Fibroblast of mammary gland (primary cell): ENCODE measurements around the gene ASTN2.

ENCODE experiments used
- DNase-seq: peaks from one replicate; pipeline ENCODE4 v3.0.0-alpha.2; 2010; ENCODE audit warnings: low read depth
- H3K4me3 ChIP-seq: 2 replicates; pipeline ENCODE4 v1.5.1; 2011; ENCODE audit warnings: low read depth, mild to moderate bottlenecking, low read length, moderate library complexity; ENCODE audit not compliant: control insufficient read depth
- TF ChIP-seq, protein P1 (sequence below): conservative IDR thresholded peaks from 2 replicates; pipeline ENCODE4 v1.5.1; 2011; ENCODE audit warnings: low read depth, low read length, inconsistent platforms; ENCODE audit not compliant: control insufficient read depth, insufficient read depth

The ASTN2 gene

DNA sequence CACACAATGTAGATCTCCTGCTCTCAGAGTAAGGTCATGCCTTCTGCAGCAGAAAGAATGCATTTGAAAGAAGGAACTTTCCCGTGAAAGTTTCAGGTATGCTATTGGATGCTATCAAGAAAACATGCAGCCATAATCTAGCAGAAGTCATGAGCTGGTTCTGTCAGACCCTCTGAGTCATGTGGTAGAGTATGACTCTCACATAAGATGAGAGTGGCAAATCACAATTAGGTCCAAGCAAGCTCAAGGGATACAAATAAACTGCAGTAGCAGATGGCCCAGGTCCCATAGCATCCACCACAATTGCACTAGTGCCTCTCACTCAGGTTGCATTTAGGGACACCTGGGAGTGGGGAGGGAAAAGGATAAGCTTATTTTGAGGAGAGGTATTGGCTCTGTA is 292.8 kb downstream of the ASTN2 start:
- no peak overlapping the region for H3K4me3 ChIP-seq
- DNase-seq = no peak
- TF ChIP-seq, protein P1, sequence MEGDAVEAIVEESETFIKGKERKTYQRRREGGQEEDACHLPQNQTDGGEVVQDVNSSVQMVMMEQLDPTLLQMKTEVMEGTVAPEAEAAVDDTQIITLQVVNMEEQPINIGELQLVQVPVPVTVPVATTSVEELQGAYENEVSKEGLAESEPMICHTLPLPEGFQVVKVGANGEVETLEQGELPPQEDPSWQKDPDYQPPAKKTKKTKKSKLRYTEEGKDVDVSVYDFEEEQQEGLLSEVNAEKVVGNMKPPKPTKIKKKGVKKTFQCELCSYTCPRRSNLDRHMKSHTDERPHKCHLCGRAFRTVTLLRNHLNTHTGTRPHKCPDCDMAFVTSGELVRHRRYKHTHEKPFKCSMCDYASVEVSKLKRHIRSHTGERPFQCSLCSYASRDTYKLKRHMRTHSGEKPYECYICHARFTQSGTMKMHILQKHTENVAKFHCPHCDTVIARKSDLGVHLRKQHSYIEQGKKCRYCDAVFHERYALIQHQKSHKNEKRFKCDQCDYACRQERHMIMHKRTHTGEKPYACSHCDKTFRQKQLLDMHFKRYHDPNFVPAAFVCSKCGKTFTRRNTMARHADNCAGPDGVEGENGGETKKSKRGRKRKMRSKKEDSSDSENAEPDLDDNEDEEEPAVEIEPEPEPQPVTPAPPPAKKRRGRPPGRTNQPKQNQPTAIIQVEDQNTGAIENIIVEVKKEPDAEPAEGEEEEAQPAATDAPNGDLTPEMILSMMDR = no peak

DNA sequence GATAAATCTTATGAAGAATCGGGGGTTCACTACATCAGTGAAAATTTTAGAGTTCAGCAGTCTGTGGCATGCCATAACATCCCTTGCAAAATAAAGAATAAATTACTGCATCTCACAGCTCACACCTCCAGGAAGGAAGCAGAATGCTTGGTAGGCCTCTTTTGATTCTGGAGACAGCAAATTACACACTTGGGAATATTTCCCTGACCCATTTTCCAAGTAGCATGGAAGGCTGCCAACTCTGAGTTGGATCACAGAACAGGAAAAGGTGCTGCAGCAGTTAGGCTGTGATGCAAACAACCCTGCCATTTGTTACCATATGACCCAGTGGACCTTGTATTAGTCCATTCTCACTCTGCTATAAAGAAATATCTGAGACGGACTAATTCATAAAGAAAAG is 293.5 kb downstream of the ASTN2 start:
- TF ChIP-seq, protein P1 = no peak
- no peak for DNase-seq
- H3K4me3 ChIP-seq = no peak overlapping the region

DNA sequence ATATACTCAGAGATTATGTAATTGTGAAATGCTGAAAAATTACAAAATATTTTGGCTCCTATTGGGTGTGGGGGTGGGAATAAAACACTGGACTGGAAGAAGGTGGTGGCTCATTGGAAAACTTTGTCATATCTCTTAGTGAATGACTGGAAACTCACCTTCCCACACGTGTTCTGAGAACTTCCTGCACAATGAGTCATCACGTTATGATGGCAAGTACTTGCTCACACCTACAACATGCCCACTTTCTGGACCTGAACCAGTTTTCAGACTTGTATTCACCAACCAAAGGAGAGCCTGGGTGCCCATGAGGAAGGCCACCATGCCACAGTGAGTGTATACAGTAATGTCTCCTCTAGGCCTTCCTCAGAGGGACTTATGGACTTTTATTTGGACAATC is 294.8 kb downstream of the ASTN2 start:
- no peak for DNase-seq
- no peak overlapping the region for H3K4me3 ChIP-seq
- TF ChIP-seq, protein P1 = no peak

DNA sequence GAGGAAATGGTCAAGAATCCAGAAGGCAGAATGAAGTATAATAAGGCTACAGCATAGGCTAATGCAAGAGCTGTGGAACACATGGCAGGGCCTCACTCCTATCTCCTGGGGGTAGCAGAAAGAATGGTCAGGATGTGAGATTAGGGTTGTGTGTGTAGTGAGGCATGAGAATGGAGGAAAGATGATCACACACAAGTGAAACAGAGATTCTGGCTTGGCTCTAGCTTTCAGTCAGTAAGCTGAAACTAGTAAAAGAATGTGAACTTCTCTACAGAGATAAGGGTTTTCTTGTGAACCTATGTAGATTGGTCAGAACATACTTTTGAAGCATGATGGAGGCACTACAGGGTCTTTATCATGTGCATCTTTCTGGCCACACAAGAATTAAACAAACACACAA is 298.8 kb downstream of the ASTN2 start:
- no peak for DNase-seq
- TF ChIP-seq, protein P1 = no peak
- no peak overlapping the region for H3K4me3 ChIP-seq

DNA sequence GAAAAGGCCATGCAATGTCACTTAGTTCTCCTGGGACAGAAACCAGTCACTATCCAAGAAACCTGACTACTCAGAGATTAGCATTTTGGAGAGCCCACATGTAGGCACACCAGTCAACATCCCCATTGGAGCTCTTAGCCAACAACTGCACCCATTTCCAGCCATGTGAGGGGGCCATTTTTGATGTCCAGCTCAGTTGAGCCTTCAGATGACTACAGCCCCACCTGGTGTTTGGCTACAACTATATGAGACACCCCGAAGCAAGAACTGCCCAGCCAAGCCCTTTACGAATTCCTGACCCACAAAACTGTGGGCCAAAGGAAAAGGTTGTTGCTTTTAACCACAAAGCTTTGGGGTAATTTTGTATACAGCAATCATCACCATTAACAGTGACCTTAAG is 300.1 kb downstream of the ASTN2 start:
- DNase-seq = no peak
- no peak overlapping the region for H3K4me3 ChIP-seq
- TF ChIP-seq, protein P1 = no peak

DNA sequence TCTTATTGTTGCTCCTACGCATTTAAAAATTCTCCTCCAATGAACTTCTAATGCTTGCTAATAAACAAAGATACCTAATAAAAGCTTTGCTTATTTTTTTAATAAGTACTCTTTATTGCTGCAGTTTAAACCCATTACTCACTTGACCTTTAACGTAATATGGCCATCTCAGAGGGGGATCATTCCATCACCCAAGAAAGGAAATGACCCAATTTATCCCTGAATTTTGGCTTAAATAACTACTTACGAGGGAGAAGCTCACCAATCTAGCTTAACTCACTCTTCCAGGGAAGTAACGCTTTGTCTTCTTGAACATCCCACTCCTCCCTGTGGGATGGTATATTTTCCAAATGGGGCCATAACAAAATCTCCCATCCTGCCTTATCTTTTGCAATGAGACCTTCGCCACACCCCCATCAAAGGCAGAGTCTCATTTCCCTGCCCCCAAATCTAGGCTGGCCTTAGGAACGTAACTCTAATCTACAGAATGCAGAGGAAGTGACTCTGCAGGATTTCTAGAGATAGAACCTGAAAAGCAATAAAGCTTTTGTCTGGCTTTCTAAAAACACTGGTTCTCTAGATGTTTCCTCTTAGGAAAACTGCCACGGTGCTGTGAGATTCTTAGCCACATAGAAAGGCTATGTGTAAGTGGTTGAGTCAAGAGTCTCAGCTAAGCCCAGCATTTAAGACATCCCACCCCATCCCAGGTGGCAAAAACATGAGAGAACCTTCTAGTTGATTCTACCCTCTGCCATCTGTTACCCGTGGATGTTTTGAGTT is 310.0 kb downstream of the ASTN2 start:
- H3K4me3 ChIP-seq = no peak overlapping the region
- no peak for DNase-seq
- TF ChIP-seq, protein P1 = no peak
